CD1c-positive myeloid dendritic cell (primary cell): ENCODE data around the gene MASP1.

ENCODE experiments used
- DNase-seq: peaks from one replicate; pipeline ENCODE4 v3.0.0-alpha.2; 2016; ENCODE audit errors: extremely low spot score

The MASP1 gene

GRCh38 chr3:187291512-187292132 is at the start of gene MASP1:
MASP1 (minus strand) TSS chr3:187291737; CDS start chr3:187291632, 105 bp downstream.
- no peak for DNase-seq

GRCh38 chr3:187340578-187340977 is 49.0 kb upstream of the MASP1 start:
- no peak for DNase-seq

- no peak for DNase-seq
Measured at GRCh38 chr3:187336322-187336721, 44.8 kb upstream of the MASP1 start.

GRCh38 chr3:187334904-187335303 is 43.4 kb upstream of the MASP1 start:
- DNase-seq, result no peak

GRCh38 chr3:187328691-187329090 is 37.2 kb upstream of the MASP1 start:
- no peak for DNase-seq

GRCh38 chr3:187327845-187328244 is 36.3 kb upstream of the MASP1 start:
- no peak for DNase-seq

- DNase-seq, result no peak
Measured at GRCh38 chr3:187325632-187326031, 34.1 kb upstream of the MASP1 start.

GRCh38 chr3:187323091-187323490 is 31.6 kb upstream of the MASP1 start:
- no peak for DNase-seq

GRCh38 chr3:187322291-187322690 is 30.8 kb upstream of the MASP1 start:
- no peak for DNase-seq

- no peak for DNase-seq
Measured at GRCh38 chr3:187321766-187322165, 30.2 kb upstream of the MASP1 start.

- peak; percentile 84 for DNase-seq
Measured at GRCh38 chr3:187319699-187320302, 28.3 kb upstream of the MASP1 start.

GRCh38 chr3:187318819-187319616 is 27.5 kb upstream of the MASP1 start:
- peak; percentile 63 for DNase-seq

- no peak for DNase-seq
Measured at GRCh38 chr3:187315872-187316271, 24.3 kb upstream of the MASP1 start.

- DNase-seq, result no peak
Measured at GRCh38 chr3:187314176-187314575, 22.6 kb upstream of the MASP1 start.

- no peak for DNase-seq
Measured at GRCh38 chr3:187310954-187311470, 19.5 kb upstream of the MASP1 start.

- DNase-seq, result no peak
Measured at GRCh38 chr3:187310226-187310625, 18.7 kb upstream of the MASP1 start.

- DNase-seq, result no peak
Measured at GRCh38 chr3:187305881-187306280, 14.3 kb upstream of the MASP1 start.

- no peak for DNase-seq
Measured at GRCh38 chr3:187299611-187300010, 8.1 kb upstream of the MASP1 start.

GRCh38 chr3:187296911-187297310 is 5.4 kb upstream of the MASP1 start:
- no peak for DNase-seq

GRCh38 chr3:187296058-187296457 is 4.5 kb upstream of the MASP1 start:
- no peak for DNase-seq

- DNase-seq, result no peak
Measured at GRCh38 chr3:187295316-187296034, 3.9 kb upstream of the MASP1 start.
